Activated CD4-positive, CD25-positive, alpha-beta regulatory T cell (primary cell): ENCODE results near the gene P2RY10.
"Not testable (repeated sequence)": the region's sequence is repeated elsewhere in the genome, so short reads cannot be mapped to it uniquely, and the experiment has no call there.

Experiments
- DNase-seq, 4 experiments: peaks; one replicate each; lab custom pipeline; 2025; lab: John Stamatoyannopoulos, UW

P2RY10 gene

GRCh38 chrX:78945186-78945912 is at the start of gene P2RY10:
Gene P2RY10, plus strand, starts transcription at chrX:78945391. Its CDS starts 15,130 bp downstream, at chrX:78960521.
- DNase-seq: peak in 1 of 4 experiments; percentile 1

DNA sequence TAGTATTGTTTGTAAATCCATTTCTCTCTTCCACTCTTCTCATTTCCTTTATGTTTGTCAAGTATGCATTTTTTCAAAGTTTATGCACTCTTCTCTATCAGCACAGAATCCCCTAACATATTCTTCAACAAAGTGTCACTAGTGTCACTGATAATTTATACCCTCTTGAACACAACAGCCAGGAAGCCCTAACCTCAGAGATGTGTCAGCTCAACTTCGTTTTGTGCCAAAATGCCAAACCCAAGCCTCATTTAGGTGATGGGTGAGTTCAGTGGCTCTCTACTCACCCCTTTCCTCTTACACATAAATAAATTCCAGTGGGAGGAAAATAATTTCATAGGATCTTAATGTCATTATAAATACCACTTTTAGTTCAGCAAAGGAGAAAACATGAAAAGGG is 22.4 kb upstream of the P2RY10 start:
- no peak for DNase-seq

DNA sequence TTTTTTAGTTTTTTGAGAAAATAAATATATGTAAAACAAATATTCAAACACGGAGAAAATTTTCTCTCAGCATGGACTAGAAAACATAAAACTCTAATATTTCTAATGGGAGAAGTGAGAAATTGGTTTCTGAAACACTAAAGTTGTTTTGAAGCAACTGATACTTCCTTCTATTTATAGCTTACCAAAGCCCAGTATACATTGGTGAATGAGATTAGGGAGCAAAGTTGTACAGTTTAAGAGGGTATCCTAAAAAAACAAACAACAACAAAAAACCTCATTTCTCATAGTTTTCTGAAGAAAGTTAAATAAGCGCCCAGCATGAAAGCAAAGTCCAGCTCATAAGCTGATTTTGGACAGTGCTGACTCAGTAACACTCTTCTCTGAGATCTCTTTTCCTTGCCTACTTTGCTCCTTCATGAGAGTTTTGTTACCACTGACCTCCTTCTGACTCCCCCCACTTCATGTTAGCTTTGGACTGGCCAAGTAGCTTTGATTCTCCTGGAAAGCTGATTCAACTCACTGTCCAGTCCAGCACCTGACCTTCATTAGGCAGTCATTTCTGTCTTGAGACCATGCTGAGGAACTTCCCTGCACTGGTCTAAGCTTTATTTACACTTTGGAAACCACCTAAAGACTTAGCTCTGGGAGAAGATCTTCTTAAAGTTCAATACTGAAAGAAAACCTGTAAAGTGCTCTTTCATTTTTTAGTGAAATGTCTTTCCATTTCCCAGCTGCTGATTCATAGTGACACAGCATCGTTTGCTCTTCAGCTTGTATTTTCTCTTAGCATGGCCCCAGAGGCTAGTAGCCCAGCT is 21.8 kb upstream of the P2RY10 start:
- no peak for DNase-seq

DNA sequence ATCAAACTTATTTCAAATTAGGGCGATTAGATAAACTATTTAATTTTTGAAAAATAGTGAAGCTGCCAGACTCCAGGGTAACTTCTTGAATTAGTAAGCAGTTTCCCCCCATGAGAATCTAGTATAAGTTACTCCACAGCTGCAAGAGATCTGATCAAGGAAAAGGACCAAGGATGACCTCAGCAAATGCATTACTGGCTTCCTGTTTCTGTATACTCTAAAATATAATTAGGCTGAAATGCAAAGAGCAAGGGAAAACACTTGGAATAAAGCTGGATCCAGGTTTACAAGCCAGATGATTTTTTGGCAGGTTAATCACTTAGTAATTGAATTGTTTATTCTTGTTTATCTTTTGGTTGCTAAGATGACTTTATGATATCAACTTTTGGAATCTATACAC is 13.4 kb upstream of the P2RY10 start:
- no peak for DNase-seq

- no peak for DNase-seq
Observed at GRCh38 chrX:78934866-78935265, 10.3 kb upstream of the P2RY10 start.

- DNase-seq: no peak
Observed at GRCh38 chrX:78944351-78944750, 840 bp upstream of the P2RY10 start.

- no peak for DNase-seq
Observed at GRCh38 chrX:78946178-78946931, 1.2 kb downstream of the P2RY10 start.

DNA sequence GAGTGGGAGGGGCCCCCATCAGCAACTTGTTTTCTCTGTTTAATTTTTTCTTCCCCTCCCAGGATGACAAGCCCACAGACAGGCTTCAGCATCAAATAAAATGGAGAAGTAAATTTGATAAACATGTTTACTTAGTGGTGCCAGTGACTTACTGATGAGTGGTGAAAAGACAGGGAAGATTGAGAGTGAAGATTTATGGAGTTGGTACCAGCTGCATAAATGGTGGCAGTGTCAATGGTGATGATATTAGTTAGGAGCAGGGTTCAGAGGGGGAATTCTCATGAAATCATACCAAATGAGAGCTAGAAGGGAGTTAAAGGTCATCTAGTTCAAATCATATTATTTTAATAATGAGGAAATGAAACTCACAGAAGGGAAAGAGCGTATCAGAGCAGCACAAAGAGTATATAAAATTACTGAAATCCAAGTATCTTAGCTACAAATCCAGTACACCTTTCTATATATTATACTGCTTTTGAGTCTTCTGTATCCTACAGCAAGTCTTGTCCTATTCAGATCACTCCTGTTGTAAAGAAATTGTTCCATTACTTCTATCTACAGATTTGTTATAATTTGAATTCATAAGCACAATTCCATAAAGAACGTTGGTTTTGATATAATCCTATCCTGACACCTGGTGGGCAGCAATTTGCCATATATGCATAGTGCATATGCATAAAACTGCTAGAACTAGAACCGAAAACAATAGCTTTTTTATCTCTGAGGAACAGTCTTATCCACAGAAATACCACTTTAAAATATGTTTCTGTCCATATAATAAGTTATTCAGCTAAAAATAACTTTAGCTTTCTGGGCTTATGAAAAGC is 5.0 kb downstream of the P2RY10 start:
- no peak for DNase-seq

DNA sequence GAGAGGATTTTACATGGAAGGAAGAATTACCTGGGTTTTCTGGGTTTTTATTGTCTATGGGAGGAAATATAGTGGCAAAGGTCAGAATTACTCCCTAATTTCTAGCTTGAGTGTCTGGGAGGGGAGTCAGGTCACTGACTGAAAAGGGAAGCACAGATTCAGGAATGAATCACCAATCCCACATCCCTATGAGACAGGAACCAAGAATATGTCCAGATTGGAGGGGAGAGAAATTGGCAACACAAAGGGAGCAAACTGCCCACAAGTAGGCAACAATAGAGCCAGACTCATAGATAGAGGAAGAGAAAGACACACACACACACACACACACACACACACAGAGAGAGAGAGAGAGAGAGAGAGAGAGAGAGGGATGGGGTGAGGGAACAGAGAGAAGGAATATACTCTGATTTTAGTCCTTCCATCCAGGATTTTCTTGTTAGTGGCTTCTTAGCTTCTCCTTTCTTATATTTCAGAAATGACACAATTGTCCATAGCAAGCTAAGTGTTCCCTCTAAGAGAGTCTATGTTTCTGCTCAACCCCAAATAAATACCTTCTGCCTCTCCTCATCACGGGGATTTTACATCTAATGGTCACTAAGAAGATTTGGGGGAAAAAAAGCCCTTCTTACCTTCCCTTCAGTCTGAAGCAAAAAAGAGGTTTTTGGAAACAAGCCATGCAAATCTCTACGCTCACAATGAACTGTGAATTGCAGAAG is 12.0 kb downstream of the P2RY10 start:
- DNase-seq: no peak

DNA sequence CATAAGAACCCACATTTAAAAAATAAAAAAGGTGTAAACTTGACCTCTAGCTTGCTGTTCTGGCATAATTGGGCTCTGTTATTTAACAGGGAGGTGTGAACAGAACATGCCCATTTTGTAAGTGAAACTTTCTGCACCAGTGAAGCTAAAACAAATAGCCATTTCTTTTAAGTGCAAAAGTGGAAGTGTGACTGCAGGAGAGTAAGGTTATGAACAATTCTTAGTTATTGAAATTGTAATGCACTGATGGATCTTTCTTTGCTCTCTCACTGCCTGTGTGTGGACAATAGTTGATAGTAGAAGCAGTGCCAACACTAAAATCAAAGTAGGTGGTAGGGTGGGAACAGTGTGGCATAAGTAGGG is 12.6 kb downstream of the P2RY10 start:
- DNase-seq: no peak

DNA sequence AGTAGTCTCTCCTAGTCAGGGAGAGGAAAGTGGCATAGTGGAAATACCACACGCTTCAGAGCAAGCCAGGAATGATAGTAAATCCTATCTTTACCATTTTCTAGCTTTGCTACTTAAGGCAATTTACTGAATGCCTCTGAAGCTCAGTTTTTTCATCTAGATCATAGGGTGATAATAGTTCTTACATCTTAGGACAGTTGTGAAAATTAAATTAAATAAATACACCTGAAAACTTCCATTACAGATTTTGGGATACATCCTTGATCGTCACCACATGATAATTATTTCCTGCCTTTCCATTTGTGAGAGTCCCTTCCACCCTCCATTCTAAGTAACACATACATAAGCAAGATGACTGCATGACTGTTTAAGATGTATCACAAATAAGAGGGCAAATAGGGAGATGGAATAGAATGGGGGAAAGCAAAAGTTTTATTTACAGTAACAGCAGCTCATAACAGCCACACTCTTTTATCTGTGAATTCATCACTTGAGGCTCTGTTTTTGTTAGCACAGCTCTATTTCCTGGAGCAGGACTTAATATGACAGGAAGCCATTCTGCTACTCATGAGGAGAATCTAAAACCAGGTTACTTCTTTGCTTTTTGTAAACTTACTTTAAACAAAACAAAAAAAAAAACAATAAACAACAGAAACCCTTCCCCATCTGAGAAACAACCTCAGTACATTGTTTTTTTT is 13.4 kb downstream of the P2RY10 start:
- no peak for DNase-seq

- DNase-seq: no peak
Observed at GRCh38 chrX:78960888-78961287, 15.7 kb downstream of the P2RY10 start.

DNA sequence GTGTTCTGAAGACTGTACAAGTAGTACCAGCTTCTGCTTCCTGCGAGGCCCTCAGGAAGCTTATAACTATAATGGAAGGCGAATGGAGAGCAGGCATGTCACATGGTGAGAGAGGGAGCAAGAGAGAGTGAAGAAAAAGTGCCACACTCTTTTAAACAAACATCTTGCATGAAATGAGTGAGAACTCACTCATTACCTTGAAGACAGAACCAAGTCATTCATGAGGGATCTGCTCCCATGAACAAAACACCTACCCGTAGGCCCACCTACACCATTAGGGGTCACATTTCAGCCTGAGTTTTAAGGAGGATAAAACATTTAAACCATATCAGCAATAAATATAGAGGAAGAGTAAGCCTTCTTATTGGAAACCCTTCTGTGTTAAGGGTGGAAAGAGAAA is 19.4 kb downstream of the P2RY10 start:
- no peak for DNase-seq

DNA sequence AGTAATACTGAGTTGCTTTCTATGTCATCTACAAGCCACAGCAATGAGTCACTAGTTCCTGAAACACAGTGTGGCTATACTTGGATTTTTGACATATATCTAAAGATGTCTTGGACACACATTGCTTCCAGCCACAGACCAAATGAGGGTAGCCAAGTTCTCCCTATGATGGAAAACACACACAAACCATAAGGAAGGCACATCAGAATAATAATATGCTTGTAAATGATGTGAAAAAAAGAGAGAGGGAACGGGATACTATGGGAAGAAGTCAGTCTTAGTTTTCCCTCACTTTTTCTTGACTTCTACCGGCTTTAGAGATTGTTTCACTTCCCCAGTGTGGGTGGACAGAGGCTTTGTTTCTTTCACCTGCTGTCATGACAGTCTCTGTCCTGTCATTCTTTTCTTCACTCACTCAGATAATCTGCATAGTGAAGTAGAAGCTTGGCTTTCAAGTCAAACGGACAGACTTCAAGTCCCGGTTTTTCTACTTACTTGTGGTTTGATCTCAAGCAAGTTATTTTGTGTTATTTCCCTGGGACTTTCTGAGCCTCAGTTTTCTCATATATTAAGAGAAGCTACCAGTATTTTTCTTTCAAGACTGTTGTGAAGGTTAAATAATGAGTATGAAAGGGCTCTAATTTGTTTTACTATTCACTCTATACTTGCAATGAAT is 34.7 kb downstream of the P2RY10 start:
- DNase-seq: no peak

- no peak for DNase-seq
Observed at GRCh38 chrX:78989349-78989748, 44.2 kb downstream of the P2RY10 start.

GRCh38 chrX:78997870-78998558 is 52.8 kb downstream of the P2RY10 start:
- peak in 1 of 4 experiments; percentile 1 for DNase-seq

- DNase-seq: not testable (repeated sequence)
Observed at GRCh38 chrX:79007540-79007939, 62.3 kb downstream of the P2RY10 start.
